ENCODE data around the gene CCDC194.

GRCh38 chr19:17398902-17399527 lies 5.0 kb upstream of the CCDC194 start:
- TF ChIP-seq NRF1 (IDR thresholded peaks at IDR 0.05; ENCODE audit: low read depth, low read length), result no peak
- TF ChIP-seq CTCF (IDR thresholded peaks at IDR 0.05; ENCODE audit: control extremely low read depth in 1 of 3, insufficient read depth in 1 of 3, low read depth in 1 of 3, low read length in 3 of 3), result no peak
- TF ChIP-seq TBP (IDR thresholded peaks at IDR 0.05; ENCODE audit: low read depth, low read length), result no peak
- no peak for TF ChIP-seq BCL11A (IDR thresholded peaks at IDR 0.05; ENCODE audit: low read depth in 2 of 2, low read length in 2 of 2)
- TF ChIP-seq KDM1A (IDR thresholded peaks at IDR 0.05; ENCODE audit: borderline replicate concordance, low read length), result no peak
- TF ChIP-seq EZH2 (IDR thresholded peaks at IDR 0.05; ENCODE audit: low read depth, low read length, severe bottlenecking), result no peak
- TF ChIP-seq CHD2 (IDR thresholded peaks at IDR 0.05; ENCODE audit: low read length), result no peak
- TF ChIP-seq CEBPB (IDR thresholded peaks at IDR 0.05; ENCODE audit: low read depth, low read length), result no peak
- no peak for TF ChIP-seq SIX5 (IDR thresholded peaks at IDR 0.05; ENCODE audit: low read depth, low read length)
- TF ChIP-seq RFX5 (IDR thresholded peaks at IDR 0.05; ENCODE audit: borderline replicate concordance, low read depth, low read length), result no peak
- no peak for TF ChIP-seq MAX (IDR thresholded peaks at IDR 0.05)
- no peak for TF ChIP-seq POLR2AphosphoS5 (IDR thresholded peaks at IDR 0.05; ENCODE audit: low read depth, low read length)
- no peak for TF ChIP-seq BRCA1 (IDR thresholded peaks at IDR 0.05; ENCODE audit: low read depth, low read length)
- no peak for TF ChIP-seq SIRT6 (IDR thresholded peaks at IDR 0.05; ENCODE audit: low read length)
